ENCODE data around the gene ANAPC10.

DNA sequence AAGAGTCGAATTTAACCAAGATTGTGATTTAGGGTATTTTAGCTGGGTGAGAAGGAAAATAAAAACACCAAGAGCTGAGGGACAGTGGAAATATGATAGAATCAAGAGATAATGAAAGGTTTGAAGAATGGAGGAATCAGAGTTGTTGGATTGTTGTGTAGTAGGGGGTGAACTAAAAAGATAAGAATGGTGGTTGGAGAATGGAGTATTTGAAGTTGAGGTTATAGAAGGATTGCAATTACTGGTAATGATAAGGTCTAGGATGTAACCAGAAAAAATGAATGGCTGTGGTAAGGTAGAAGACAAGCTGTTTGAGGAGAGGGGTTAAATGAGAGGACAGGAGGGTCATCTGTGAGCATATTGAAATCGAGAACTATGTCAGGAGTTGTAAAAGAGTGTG is 4.6 kb upstream of the ANAPC10 start:
- TF ChIP-seq, protein P1, sequence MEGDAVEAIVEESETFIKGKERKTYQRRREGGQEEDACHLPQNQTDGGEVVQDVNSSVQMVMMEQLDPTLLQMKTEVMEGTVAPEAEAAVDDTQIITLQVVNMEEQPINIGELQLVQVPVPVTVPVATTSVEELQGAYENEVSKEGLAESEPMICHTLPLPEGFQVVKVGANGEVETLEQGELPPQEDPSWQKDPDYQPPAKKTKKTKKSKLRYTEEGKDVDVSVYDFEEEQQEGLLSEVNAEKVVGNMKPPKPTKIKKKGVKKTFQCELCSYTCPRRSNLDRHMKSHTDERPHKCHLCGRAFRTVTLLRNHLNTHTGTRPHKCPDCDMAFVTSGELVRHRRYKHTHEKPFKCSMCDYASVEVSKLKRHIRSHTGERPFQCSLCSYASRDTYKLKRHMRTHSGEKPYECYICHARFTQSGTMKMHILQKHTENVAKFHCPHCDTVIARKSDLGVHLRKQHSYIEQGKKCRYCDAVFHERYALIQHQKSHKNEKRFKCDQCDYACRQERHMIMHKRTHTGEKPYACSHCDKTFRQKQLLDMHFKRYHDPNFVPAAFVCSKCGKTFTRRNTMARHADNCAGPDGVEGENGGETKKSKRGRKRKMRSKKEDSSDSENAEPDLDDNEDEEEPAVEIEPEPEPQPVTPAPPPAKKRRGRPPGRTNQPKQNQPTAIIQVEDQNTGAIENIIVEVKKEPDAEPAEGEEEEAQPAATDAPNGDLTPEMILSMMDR (IDR thresholded peaks at IDR 0.05) = no peak
- no peak for TF ChIP-seq POLR2A (IDR thresholded peaks at IDR 0.05)
